ENCODE data around the gene RUNX1. TPM values are rescaled to one million over a fixed set of nuclear protein-coding genes. Genes with fewer than 3 reads are reported as not detected.

RUNX1 gene
- total and polyA plus RNA-seq, 2 donors (not counting 3 experiments of a cell fraction or from before 2014, with no cell fraction given): 4.6 to 17.9 TPM

GRCh38 chr21:34881839-34882371, 167.2 kb downstream of the RUNX1 start:
- Histone ChIP-seq H3K9me3 (replicated peaks; ENCODE audit: control insufficient read depth, insufficient read depth, low read length) (no peaks in the 10 kb centered on the region), H3K27me3 (ENCODE audit: control insufficient read depth in 2 of 2, insufficient read depth in 2 of 2, low read length in 2 of 2) (no peaks in the 10 kb centered on the region), H4K20me1 (replicated peaks; ENCODE audit: control insufficient read depth, extremely low read depth, insufficient read depth, low read length) (no peaks in the 10 kb centered on the region), H3K4me2 (ENCODE audit: insufficient read depth, low read length) (peak overlapping the region; percentile 97), H3K27ac (ENCODE audit: insufficient read depth, low read depth, low read length) (peak overlapping the region; percentile 98), H2AFZ (ENCODE audit: low read depth, low read length) (no peak overlapping the region), H3K79me2 (ENCODE audit: control insufficient read depth, insufficient read depth, low read length) (peaks cover 94% of the 10 kb centered on the region), H3K9me1 (replicated peaks; ENCODE audit: control insufficient read depth, extremely low read depth, insufficient read depth, low read length) (no peaks in the 10 kb centered on the region), H3K36me3 (ENCODE audit: control insufficient read depth in 2 of 2, extremely low read depth in 1 of 2, insufficient read depth in 2 of 2, low read length in 2 of 2) (peaks cover 0 to 12% of the 10 kb centered on the region in 2 experiments), H3K4me1 (ENCODE audit: control insufficient read depth, extremely low read depth, insufficient read depth, low read length) (peaks cover 47% of the 10 kb centered on the region), H3K9ac (replicated peaks; ENCODE audit: extremely low read depth, insufficient read depth, low read length) (peak overlapping the region; percentile 94), H3K4me3 (replicated peaks in 1 of 3; ENCODE audit: insufficient read depth in 1 of 3, low read depth in 1 of 3, low read length in 3 of 3) (peak overlapping the region in 2 of 3 experiments; percentile 22 to 42)
- BruUV-seq (replicated peaks): no TSS peak
- POLR2A ChIA-PET: no interaction called here
- intact Hi-C loops (cut with micrococcal nuclease): loop anchor here (1.0 to 10.0 kb wide), 2 partner anchors 75 to 763 kb away; no protein-coding TSS in a partner anchor
- dilution Hi-C loops (cut with MboI; ENCODE audit: extremely low pct_ligation_motif_present, low sequenced_read_pairs): no loop called here
- CTCF ChIA-PET: interaction anchor here (0.6 to 14.7 kb wide), 4 partner anchors 74 to 958 kb away, joined by 3 to 249 read pairs (median 4); no protein-coding TSS in a partner anchor
- peak; percentile 92 for TF ChIP-seq JUN (IDR thresholded peaks at IDR 0.05; ENCODE audit: borderline replicate concordance, insufficient read depth, insufficient read length, low read depth)
- peak; percentile 80 for TF ChIP-seq FOS (IDR thresholded peaks at IDR 0.05; ENCODE audit: borderline replicate concordance, insufficient read depth, low read length)
- peak; percentile 69 for TF ChIP-seq GATA2 (IDR thresholded peaks at IDR 0.05; ENCODE audit: insufficient read depth, insufficient read length, low read depth, low read length)
- no peak for TF ChIP-seq CTCF (IDR thresholded peaks at IDR 0.05; ENCODE audit: extremely low read depth in 1 of 2, insufficient read depth in 1 of 2, low read depth in 1 of 2, low read length in 2 of 2)
- no peak for TF ChIP-seq MAX (IDR thresholded peaks at IDR 0.05; ENCODE audit: insufficient read depth, insufficient read length)
- TF ChIP-seq MYC (IDR thresholded peaks at IDR 0.05; ENCODE audit: low read depth, low read length): no peak
- peak; percentile 51 for TF ChIP-seq POLR2A (IDR thresholded peaks at IDR 0.05; ENCODE audit: low read depth, low read length)
- no peak for TF ChIP-seq EZH2 (IDR thresholded peaks at IDR 0.05; ENCODE audit: borderline replicate concordance, low read depth, low read length, severe bottlenecking)
- TF ChIP-seq POLR2AphosphoS5 (IDR thresholded peaks at IDR 0.05; ENCODE audit: insufficient read depth, low read depth, low read length): no peak
- FAIRE-seq: peak; percentile 78
- DNase-seq (ENCODE audit: low read depth, low spot score): peak; percentile 83

Measured in endothelial cell of umbilical vein (primary cell).